ENCODE results near the gene PBX1. TPM values are rescaled to one million over a fixed set of nuclear protein-coding genes. Genes with fewer than 3 reads are reported as not detected.

Gene PBX1
- total RNA-seq, 1 donor from 2014 or later: 71.7 TPM

GRCh38 chr1:164592634-164593033 lies 33.6 kb downstream of the PBX1 start:
- H3K4me3 Mint-ChIP-seq: no peak overlapping the region
- no peak for DNase-seq (ENCODE audit: low read depth, low spot score)
- H3K27ac Mint-ChIP-seq (ENCODE audit: unreplicated experiment): no peak overlapping the region
- H3K4me1 Mint-ChIP-seq: peaks cover 52% of the 10 kb centered on the region
- H3K9me3 Mint-ChIP-seq: no peaks in the 10 kb centered on the region
- H3K27me3 Mint-ChIP-seq (ENCODE audit: low read depth): no peaks in the 10 kb centered on the region
- no peak for TF ChIP-seq CTCF (conservative IDR thresholded peaks at IDR 0.05)
- peaks cover 5% of the 10 kb centered on the region for H3K36me3 Mint-ChIP-seq (ENCODE audit: low read depth)

GRCh38 chr1:164595212-164595611 lies 36.2 kb downstream of the PBX1 start:
- no peak for DNase-seq (ENCODE audit: low read depth, low spot score)
- TF ChIP-seq CTCF (conservative IDR thresholded peaks at IDR 0.05): no peak
- H3K36me3 Mint-ChIP-seq (ENCODE audit: low read depth): peaks cover 5% of the 10 kb centered on the region
- H3K27me3 Mint-ChIP-seq (ENCODE audit: low read depth): no peaks in the 10 kb centered on the region
- peaks cover 43% of the 10 kb centered on the region for H3K4me1 Mint-ChIP-seq
- H3K9me3 Mint-ChIP-seq: no peaks in the 10 kb centered on the region
- no peak overlapping the region for H3K27ac Mint-ChIP-seq (ENCODE audit: unreplicated experiment)
- H3K4me3 Mint-ChIP-seq: no peak overlapping the region

- peaks cover 5% of the 10 kb centered on the region for H3K36me3 Mint-ChIP-seq (ENCODE audit: low read depth)
- H3K27ac Mint-ChIP-seq (ENCODE audit: unreplicated experiment): no peak overlapping the region
- no peak for DNase-seq (ENCODE audit: low read depth, low spot score)
- no peak overlapping the region for H3K4me3 Mint-ChIP-seq
- peaks cover 38% of the 10 kb centered on the region for H3K4me1 Mint-ChIP-seq
- H3K9me3 Mint-ChIP-seq: no peaks in the 10 kb centered on the region
- no peak for TF ChIP-seq CTCF (conservative IDR thresholded peaks at IDR 0.05)
- no peaks in the 10 kb centered on the region for H3K27me3 Mint-ChIP-seq (ENCODE audit: low read depth)
These were observed 37.2 kb downstream of the PBX1 start for GRCh38 chr1:164596172-164596571.

GRCh38 chr1:164598719-164599118 lies 39.7 kb downstream of the PBX1 start:
- Mint-ChIP-seq H3K4me3 (no peak overlapping the region), H3K36me3 (ENCODE audit: low read depth) (peaks cover 6% of the 10 kb centered on the region), H3K9me3 (no peaks in the 10 kb centered on the region), H3K27me3 (ENCODE audit: low read depth) (no peaks in the 10 kb centered on the region), H3K4me1 (peaks cover 43% of the 10 kb centered on the region), H3K27ac (ENCODE audit: unreplicated experiment) (no peak overlapping the region)
- TF ChIP-seq CTCF (conservative IDR thresholded peaks at IDR 0.05): no peak
- DNase-seq (ENCODE audit: low read depth, low spot score): no peak

- Mint-ChIP-seq H3K4me3 (no peak overlapping the region), H3K27ac (ENCODE audit: unreplicated experiment) (no peak overlapping the region), H3K27me3 (ENCODE audit: low read depth) (no peaks in the 10 kb centered on the region), H3K36me3 (ENCODE audit: low read depth) (peaks cover 6% of the 10 kb centered on the region), H3K9me3 (no peaks in the 10 kb centered on the region), H3K4me1 (peaks cover 43% of the 10 kb centered on the region)
- TF ChIP-seq CTCF (conservative IDR thresholded peaks at IDR 0.05): no peak
- no peak for DNase-seq (ENCODE audit: low read depth, low spot score)
These were observed 40.3 kb downstream of the PBX1 start for GRCh38 chr1:164599272-164599671.
